Mesenchymal stem cell (in vitro differentiated cells and primary cell): Measurements from ENCODE around the gene NT5E.

Experiments used
- DNase-seq: peaks from one replicate; pipeline ENCODE4 v3.0.0-alpha.2; 2013
- H2AFZ ChIP-seq: one replicate; pipeline ENCODE4 v1.6.1; 2013; ENCODE audit warnings: low read depth, mild to moderate bottlenecking, control low read depth, inconsistent platforms, low read length, moderate library complexity
- H2AK5ac ChIP-seq: 2 replicates; pipeline ENCODE4 v1.6.1; 2013; ENCODE audit warnings: low read length, moderate library complexity, mild to moderate bottlenecking, inconsistent platforms; ENCODE audit not compliant: severe bottlenecking
- H2BK120ac ChIP-seq: one replicate; pipeline ENCODE4 v1.6.1; 2013; ENCODE audit warnings: low read depth, mild to moderate bottlenecking, inconsistent platforms, low read length, moderate library complexity
- H2BK12ac ChIP-seq, 2 experiments: one replicate each; pipeline ENCODE4 v1.6.1; 2013; ENCODE audit warnings: inconsistent platforms in 2 of 2, low read length in 2 of 2, mild to moderate bottlenecking in 2 of 2, moderate library complexity in 2 of 2, control low read depth in 1 of 2
- H2BK15ac ChIP-seq: one replicate; pipeline ENCODE4 v1.6.1; 2013; ENCODE audit warnings: mild to moderate bottlenecking, low read depth, inconsistent platforms; ENCODE audit not compliant: poor library complexity, severe bottlenecking
- H2BK5ac ChIP-seq: 2 replicates; pipeline ENCODE4 v1.6.1; 2013; ENCODE audit warnings: low read depth, mild to moderate bottlenecking, low read length, control low read depth, inconsistent platforms; ENCODE audit not compliant: poor library complexity, severe bottlenecking
- H3K14ac ChIP-seq, 2 experiments: one replicate each; pipeline ENCODE4 v1.6.1; 2013; ENCODE audit warnings: inconsistent platforms in 2 of 2, low read length in 2 of 2, control low read depth in 1 of 2, mild to moderate bottlenecking in 1 of 2, moderate library complexity in 1 of 2
- H3K18ac ChIP-seq, 2 experiments: one replicate each; pipeline ENCODE4 v1.6.1; 2013; ENCODE audit warnings: inconsistent platforms in 2 of 2, low read length in 2 of 2, control low read depth in 1 of 2, low read depth in 1 of 2, mild to moderate bottlenecking in 1 of 2
- H3K23ac ChIP-seq, 2 experiments: one replicate each; pipeline ENCODE4 v1.6.1; 2013; ENCODE audit warnings: inconsistent platforms in 2 of 2, low read length in 2 of 2, mild to moderate bottlenecking in 2 of 2, moderate library complexity in 2 of 2, control low read depth in 1 of 2
- H3K27ac ChIP-seq: 2 replicates; pipeline ENCODE4 v1.5.1; 2013; ENCODE audit warnings: mild to moderate bottlenecking, moderate library complexity, low read length, control low read depth, inconsistent platforms; ENCODE audit not compliant: poor library complexity, severe bottlenecking
- H3K27me3 ChIP-seq, 2 experiments: 2 replicates each; pipeline versions ENCODE4 v1.6.1 to v1.7.0; 2013; ENCODE audit warnings: low read length in 2 of 2, mild to moderate bottlenecking in 2 of 2, moderate library complexity in 2 of 2, control low read depth in 1 of 2, inconsistent platforms in 1 of 2; ENCODE audit not compliant: control insufficient read depth in 1 of 2, insufficient read depth in 1 of 2
- H3K36me3 ChIP-seq, 2 experiments: 2 replicates each; pipeline versions ENCODE4 v1.6.1 to v1.7.0; 2013; ENCODE audit warnings: low read length in 2 of 2, control low read depth in 1 of 2, inconsistent platforms in 1 of 2, low read depth in 1 of 2, mild to moderate bottlenecking in 1 of 2; ENCODE audit not compliant: insufficient read depth in 2 of 2, control insufficient read depth in 1 of 2
- H3K4ac ChIP-seq, 2 experiments: one replicate each; pipeline ENCODE4 v1.6.1; 2013; ENCODE audit warnings: inconsistent platforms in 2 of 2, low read length in 2 of 2, mild to moderate bottlenecking in 2 of 2, moderate library complexity in 2 of 2, control low read depth in 1 of 2, low read depth in 1 of 2
- H3K4me1 ChIP-seq: 2 replicates; pipeline ENCODE4 v1.6.1; 2013; ENCODE audit warnings: low read depth, low read length, control low read depth; ENCODE audit not compliant: control insufficient read depth, insufficient read depth
- H3K4me2 ChIP-seq: 2 replicates; pipeline ENCODE4 v1.6.1; 2013; ENCODE audit warnings: low read length, mild to moderate bottlenecking, inconsistent platforms; ENCODE audit not compliant: poor library complexity, severe bottlenecking
- H3K4me3 ChIP-seq, 2 experiments: 2 replicates each; pipeline versions ENCODE4 v1.5.1 to v1.7.0; 2013; ENCODE audit warnings: low read length in 2 of 2, mild to moderate bottlenecking in 2 of 2, control low read depth in 1 of 2, low read depth in 1 of 2; ENCODE audit not compliant: insufficient read depth in 1 of 2
- H3K79me1 ChIP-seq: replicated peaks from 2 replicates; pipeline ENCODE4 v1.6.1; 2013; ENCODE audit warnings: mild to moderate bottlenecking, control low read depth, low read length, inconsistent platforms; ENCODE audit not compliant: poor library complexity, severe bottlenecking
- H3K9ac ChIP-seq: 2 replicates; pipeline ENCODE4 v1.7.0; 2013; ENCODE audit warnings: mild to moderate bottlenecking, low read length, moderate library complexity
- H3K9me3 ChIP-seq: 2 replicates; pipeline ENCODE4 v1.7.0; 2013; ENCODE audit warnings: mild to moderate bottlenecking, low read length; ENCODE audit not compliant: control insufficient read depth
- H4K8ac ChIP-seq: one replicate; pipeline ENCODE4 v1.6.1; 2013; ENCODE audit warnings: inconsistent platforms, mild to moderate bottlenecking, low read length, moderate library complexity
- H4K91ac ChIP-seq: one replicate; pipeline ENCODE4 v1.6.1; 2013; ENCODE audit warnings: mild to moderate bottlenecking, low read length, inconsistent platforms
- WGBS: methylation state at CpG from one replicate; pipeline ENCODE4 v1.1.7; 2013; ENCODE audit warnings: mixed read lengths; 5-methylcytosine and 5-hydroxymethylcytosine counted together

Gene NT5E

GRCh38 chr6:85494547-85495536, 45.0 kb downstream of the NT5E start:
- no peak overlapping the region for H3K4me3 ChIP-seq
- peaks cover 6% of the 10 kb centered on the region for H3K4me1 ChIP-seq
- no peak overlapping the region for H3K4ac ChIP-seq
- H2BK120ac ChIP-seq: no peak overlapping the region
- H2BK12ac ChIP-seq: no peak overlapping the region
- H2AFZ ChIP-seq: no peak overlapping the region
- no peak overlapping the region for H3K9ac ChIP-seq
- H3K23ac ChIP-seq: no peak overlapping the region
- no peaks in the 10 kb centered on the region for H3K9me3 ChIP-seq
- WGBS: 84% methylated on average over 3 of the region's 5 CpGs
- peaks cover 2% of the 10 kb centered on the region for H3K79me1 ChIP-seq
- no peak overlapping the region for H3K4me2 ChIP-seq
- no peaks in the 10 kb centered on the region for H3K27me3 ChIP-seq
- H3K18ac ChIP-seq: no peak overlapping the region
- DNase-seq: peak; percentile 54
- no peak overlapping the region for H3K14ac ChIP-seq
- no peak overlapping the region for H4K91ac ChIP-seq
- H2AK5ac ChIP-seq: no peak overlapping the region
- peaks cover 25 to 66% of the 10 kb centered on the region in 2 experiments for H3K36me3 ChIP-seq
- H4K8ac ChIP-seq: no peak overlapping the region
- H3K27ac ChIP-seq: no peak overlapping the region
- no peak overlapping the region for H2BK5ac ChIP-seq
- no peak overlapping the region for H2BK15ac ChIP-seq

GRCh38 chr6:85496009-85496579, 46.2 kb downstream of the NT5E start:
- no peak overlapping the region for H3K14ac ChIP-seq
- H2BK15ac ChIP-seq: no peak overlapping the region
- no peak overlapping the region for H2BK12ac ChIP-seq
- H3K79me1 ChIP-seq: peaks cover 4% of the 10 kb centered on the region
- H2AFZ ChIP-seq: no peak overlapping the region
- no peak overlapping the region for H4K8ac ChIP-seq
- WGBS: over 99% methylated on average over 8 of the region's 8 CpGs
- no peak overlapping the region for H3K18ac ChIP-seq
- no peak overlapping the region for H3K4me3 ChIP-seq
- H3K4ac ChIP-seq: no peak overlapping the region
- H3K27me3 ChIP-seq: no peaks in the 10 kb centered on the region
- H2AK5ac ChIP-seq: no peak overlapping the region
- no peak overlapping the region for H3K4me2 ChIP-seq
- no peak overlapping the region for H3K27ac ChIP-seq
- H2BK5ac ChIP-seq: no peak overlapping the region
- H3K9ac ChIP-seq: no peak overlapping the region
- H3K23ac ChIP-seq: no peak overlapping the region
- no peak overlapping the region for H2BK120ac ChIP-seq
- H3K36me3 ChIP-seq: peaks cover 18 to 56% of the 10 kb centered on the region in 2 experiments
- H3K9me3 ChIP-seq: no peaks in the 10 kb centered on the region
- H4K91ac ChIP-seq: no peak overlapping the region
- DNase-seq: no peak
- no peaks in the 10 kb centered on the region for H3K4me1 ChIP-seq

- Histone ChIP-seq H2BK12ac (no peak overlapping the region), H2BK120ac (no peak overlapping the region), H3K23ac (no peak overlapping the region), H3K27ac (no peak overlapping the region), H3K36me3 (peaks cover 18 to 53% of the 10 kb centered on the region in 2 experiments), H3K9ac (no peak overlapping the region), H3K4me1 (no peaks in the 10 kb centered on the region), H3K4me2 (no peak overlapping the region), H2BK5ac (no peak overlapping the region), H3K4ac (no peak overlapping the region), H3K18ac (no peak overlapping the region), H3K4me3 (no peak overlapping the region), H2AK5ac (no peak overlapping the region), H3K14ac (no peak overlapping the region), H3K9me3 (no peaks in the 10 kb centered on the region), H3K79me1 (peaks cover 3% of the 10 kb centered on the region), H4K8ac (no peak overlapping the region), H2AFZ (no peak overlapping the region), H2BK15ac (no peak overlapping the region), H4K91ac (no peak overlapping the region), H3K27me3 (no peaks in the 10 kb centered on the region)
- over 99% methylated on average over 5 of the region's 5 CpGs for WGBS
- no peak for DNase-seq
Observed at GRCh38 chr6:85496856-85497255, 47.0 kb downstream of the NT5E start.

GRCh38 chr6:85498596-85499258, 48.8 kb downstream of the NT5E start:
- Histone ChIP-seq H3K9ac (no peak overlapping the region), H3K4me2 (no peak overlapping the region), H3K4me1 (no peaks in the 10 kb centered on the region), H3K4ac (no peak overlapping the region), H2BK12ac (no peak overlapping the region), H2BK120ac (no peak overlapping the region), H3K27me3 (no peaks in the 10 kb centered on the region), H2BK5ac (no peak overlapping the region), H3K4me3 (no peak overlapping the region), H3K27ac (no peak overlapping the region), H2AK5ac (no peak overlapping the region), H3K23ac (no peak overlapping the region), H3K9me3 (no peaks in the 10 kb centered on the region), H4K91ac (no peak overlapping the region), H3K79me1 (peaks cover 2% of the 10 kb centered on the region), H3K14ac (no peak overlapping the region), H2BK15ac (no peak overlapping the region), H3K18ac (no peak overlapping the region), H3K36me3 (peaks cover 12 to 51% of the 10 kb centered on the region in 2 experiments), H4K8ac (no peak overlapping the region), H2AFZ (no peak overlapping the region)
- 100% methylated on average over 1 of the region's 2 CpGs for WGBS
- DNase-seq: peak; percentile 19
